ENCODE measurements around the gene NUDT13. TPM values are rescaled to one million over a fixed set of nuclear protein-coding genes. Genes with fewer than 3 reads are reported as not detected.
A peak's percentile ranks its signal among the peaks of the same experiment; 100 is the strongest.

Gene NUDT13
- total RNA-seq: under 1 TPM; 0.72 to 0.83 TPM

GRCh38 chr10:73110345-73110849 is at the start of gene NUDT13:
NUDT13 (plus strand) TSS chr10:73110455; CDS start chr10:73114366, 3,911 bp downstream.
- Mint-ChIP-seq H3K27me3 (ENCODE audit: low read depth) (no peaks in the 10 kb centered on the region), H3K4me1 (ENCODE audit: low read depth) (peaks cover 15% of the 10 kb centered on the region), H3K9me3 (peaks cover 7% of the 10 kb centered on the region), H3K27ac (peak within 1 kb of the TSS; percentile 88), H3K4me3 (peak within 1 kb of the TSS; percentile 84), H3K36me3 (ENCODE audit: low read depth) (peaks cover 21% of the 10 kb centered on the region)
- intact Hi-C loops (cut with micrococcal nuclease): loop anchor here (1.0 to 5.0 kb wide), 2 partner anchors 13 to 57 kb away; partner anchors contain the start of genes ECD and FAM149B1
- CTCF ChIA-PET: interaction anchor here (0.6 to 2.8 kb wide), 4 partner anchors 9 to 22 kb away, joined by 3 to 16 read pairs (median 6); partner anchors contain the start of gene P4HA1
- DNase-seq: peak; percentile 65

- peaks cover 14% of the 10 kb centered on the region for H3K36me3 Mint-ChIP-seq (ENCODE audit: low read depth)
- no peak for DNase-seq
- H3K27ac Mint-ChIP-seq: peak overlapping the region; percentile 58
- CTCF ChIA-PET: interaction anchor here (0.6 to 1.2 kb wide), 3 partner anchors 19 to 184 kb away, joined by 3 to 6 read pairs (median 3); no protein-coding TSS in a partner anchor
- no peaks in the 10 kb centered on the region for H3K27me3 Mint-ChIP-seq (ENCODE audit: low read depth)
- intact Hi-C loops (cut with micrococcal nuclease): loop anchor here (1.0 kb wide), 1 partner anchor 697 kb away; no protein-coding TSS in a partner anchor
- H3K4me3 Mint-ChIP-seq: no peak overlapping the region
- peaks cover 10% of the 10 kb centered on the region for H3K4me1 Mint-ChIP-seq (ENCODE audit: low read depth)
- no peaks in the 10 kb centered on the region for H3K9me3 Mint-ChIP-seq
Measured at GRCh38 chr10:73060738-73061635, 49.3 kb upstream of the NUDT13 start.

- Mint-ChIP-seq H3K9me3 (no peaks in the 10 kb centered on the region), H3K4me1 (ENCODE audit: low read depth) (peaks cover 10% of the 10 kb centered on the region), H3K36me3 (ENCODE audit: low read depth) (peaks cover 14% of the 10 kb centered on the region), H3K27me3 (ENCODE audit: low read depth) (no peaks in the 10 kb centered on the region), H3K4me3 (no peak overlapping the region), H3K27ac (no peak overlapping the region)
- DNase-seq: no peak
- intact Hi-C loops (cut with micrococcal nuclease): loop anchor here (1.0 kb wide), 1 partner anchor 697 kb away; no protein-coding TSS in a partner anchor
- CTCF ChIA-PET: interaction anchor here (0.6 to 1.2 kb wide), 3 partner anchors 18 to 103 kb away, joined by 3 to 6 read pairs (median 3); no protein-coding TSS in a partner anchor
Measured at GRCh38 chr10:73061743-73062142, 48.5 kb upstream of the NUDT13 start.

GRCh38 chr10:73065441-73065840 is 44.8 kb upstream of the NUDT13 start:
- Mint-ChIP-seq H3K27me3 (ENCODE audit: low read depth) (no peaks in the 10 kb centered on the region), H3K36me3 (ENCODE audit: low read depth) (peaks cover 7% of the 10 kb centered on the region), H3K4me1 (ENCODE audit: low read depth) (peaks cover 7% of the 10 kb centered on the region), H3K4me3 (no peak overlapping the region), H3K27ac (no peak overlapping the region), H3K9me3 (no peaks in the 10 kb centered on the region)
- intact Hi-C loops (cut with micrococcal nuclease): no loop called here
- CTCF ChIA-PET: no interaction called here
- no peak for DNase-seq

- Mint-ChIP-seq H3K27ac (no peak overlapping the region), H3K4me1 (ENCODE audit: low read depth) (peaks cover 7% of the 10 kb centered on the region), H3K36me3 (ENCODE audit: low read depth) (peaks cover 13% of the 10 kb centered on the region), H3K27me3 (ENCODE audit: low read depth) (no peaks in the 10 kb centered on the region), H3K9me3 (no peaks in the 10 kb centered on the region), H3K4me3 (no peak overlapping the region)
- no peak for DNase-seq
- intact Hi-C loops (cut with micrococcal nuclease): no loop called here
- CTCF ChIA-PET: interaction anchor here (0.6 kb wide), 1 partner anchor 44 kb away, joined by 3 read pairs; no protein-coding TSS in a partner anchor
Measured at GRCh38 chr10:73073627-73074026, 36.6 kb upstream of the NUDT13 start.

- CTCF ChIA-PET: interaction anchor here (0.8 kb wide), 1 partner anchor 11 kb away, joined by 3 read pairs; no protein-coding TSS in a partner anchor
- H3K4me1 Mint-ChIP-seq (ENCODE audit: low read depth): peaks cover 12% of the 10 kb centered on the region
- peaks cover 13% of the 10 kb centered on the region for H3K36me3 Mint-ChIP-seq (ENCODE audit: low read depth)
- H3K27me3 Mint-ChIP-seq (ENCODE audit: low read depth): no peaks in the 10 kb centered on the region
- intact Hi-C loops (cut with micrococcal nuclease): no loop called here
- H3K27ac Mint-ChIP-seq: no peak overlapping the region
- DNase-seq: no peak
- H3K9me3 Mint-ChIP-seq: no peaks in the 10 kb centered on the region
- H3K4me3 Mint-ChIP-seq: no peak overlapping the region
Measured at GRCh38 chr10:73075829-73076228, 34.4 kb upstream of the NUDT13 start.

- Mint-ChIP-seq H3K36me3 (ENCODE audit: low read depth) (peaks cover 13% of the 10 kb centered on the region), H3K27me3 (ENCODE audit: low read depth) (no peaks in the 10 kb centered on the region), H3K4me3 (no peak overlapping the region), H3K27ac (peak overlapping the region; percentile 39), H3K9me3 (no peaks in the 10 kb centered on the region), H3K4me1 (ENCODE audit: low read depth) (peaks cover 12% of the 10 kb centered on the region)
- intact Hi-C loops (cut with micrococcal nuclease): no loop called here
- CTCF ChIA-PET: interaction anchor here (1.4 kb wide), 1 partner anchor 17 kb away, joined by 4 read pairs; no protein-coding TSS in a partner anchor
- DNase-seq: no peak
Measured at GRCh38 chr10:73076360-73077183, 33.7 kb upstream of the NUDT13 start.

GRCh38 chr10:73079779-73080541 is 30.3 kb upstream of the NUDT13 start:
- Mint-ChIP-seq H3K27ac (no peak overlapping the region), H3K27me3 (ENCODE audit: low read depth) (no peaks in the 10 kb centered on the region), H3K9me3 (no peaks in the 10 kb centered on the region), H3K36me3 (ENCODE audit: low read depth) (no peaks in the 10 kb centered on the region), H3K4me1 (ENCODE audit: low read depth) (peaks cover 13% of the 10 kb centered on the region), H3K4me3 (no peak overlapping the region)
- DNase-seq: no peak
- CTCF ChIA-PET: interaction anchor here (1.7 kb wide), 1 partner anchor 19 kb away, joined by 6 read pairs; no protein-coding TSS in a partner anchor
- intact Hi-C loops (cut with micrococcal nuclease): no loop called here

GRCh38 chr10:73083221-73083620 is 27.0 kb upstream of the NUDT13 start:
- Mint-ChIP-seq H3K36me3 (ENCODE audit: low read depth) (no peaks in the 10 kb centered on the region), H3K4me1 (ENCODE audit: low read depth) (peaks cover 6% of the 10 kb centered on the region), H3K9me3 (no peaks in the 10 kb centered on the region), H3K27me3 (ENCODE audit: low read depth) (no peaks in the 10 kb centered on the region), H3K27ac (no peak overlapping the region), H3K4me3 (no peak overlapping the region)
- intact Hi-C loops (cut with micrococcal nuclease): no loop called here
- DNase-seq: no peak
- CTCF ChIA-PET: no interaction called here

GRCh38 chr10:73084209-73084608 is 26.0 kb upstream of the NUDT13 start:
- Mint-ChIP-seq H3K27me3 (ENCODE audit: low read depth) (no peaks in the 10 kb centered on the region), H3K36me3 (ENCODE audit: low read depth) (no peaks in the 10 kb centered on the region), H3K4me1 (ENCODE audit: low read depth) (peaks cover 6% of the 10 kb centered on the region), H3K27ac (no peak overlapping the region), H3K9me3 (no peaks in the 10 kb centered on the region), H3K4me3 (no peak overlapping the region)
- CTCF ChIA-PET: interaction anchor here (0.6 kb wide), 1 partner anchor 468 kb away, joined by 3 read pairs; no protein-coding TSS in a partner anchor
- intact Hi-C loops (cut with micrococcal nuclease): no loop called here
- no peak for DNase-seq

- CTCF ChIA-PET: no interaction called here
- Mint-ChIP-seq H3K9me3 (no peaks in the 10 kb centered on the region), H3K4me1 (ENCODE audit: low read depth) (peaks cover 4% of the 10 kb centered on the region), H3K4me3 (no peak overlapping the region), H3K36me3 (ENCODE audit: low read depth) (no peaks in the 10 kb centered on the region), H3K27me3 (ENCODE audit: low read depth) (no peaks in the 10 kb centered on the region), H3K27ac (no peak overlapping the region)
- intact Hi-C loops (cut with micrococcal nuclease): no loop called here
- DNase-seq: no peak
Measured at GRCh38 chr10:73086816-73087215, 23.4 kb upstream of the NUDT13 start.
